Type B pancreatic cell (in vitro differentiated cells): ENCODE data around the gene SCART1. TPM values are rescaled to one million over a fixed set of nuclear protein-coding genes. Genes with fewer than 3 reads are reported as not detected.
A peak's percentile ranks its signal among the peaks of the same experiment; 100 is the strongest.

Experiments
- DNase-seq: peaks from one replicate; pipeline ENCODE4 v3.0.0; 2021; ENCODE audit warnings: mixed read lengths; ENCODE audit not compliant: unreplicated experiment; ENCODE audit errors: extremely low spot score
- H3K27ac Mint-ChIP-seq: 2 replicates; pipeline ENCODE4 v1.8.0; 2021; ENCODE audit warnings: mild to moderate bottlenecking, mixed read lengths
- H3K27me3 Mint-ChIP-seq: 2 replicates; pipeline ENCODE4 v1.8.0; 2021; ENCODE audit warnings: mixed read lengths
- H3K36me3 Mint-ChIP-seq: 2 replicates; pipeline ENCODE4 v1.8.0; 2021; ENCODE audit warnings: mixed read lengths
- H3K4me1 Mint-ChIP-seq: one replicate; pipeline ENCODE4 v1.8.0; 2021; ENCODE audit warnings: mixed read lengths; ENCODE audit not compliant: unreplicated experiment
- H3K4me3 Mint-ChIP-seq: 2 replicates; pipeline ENCODE4 v1.8.0; 2021; ENCODE audit warnings: mild to moderate bottlenecking, mixed read lengths
- H3K9me3 Mint-ChIP-seq: 2 replicates; pipeline ENCODE4 v1.8.0; 2021; ENCODE audit warnings: mixed read lengths
- CTCF ChIP-seq: fragments of 200-600 bp; sonication (generic); conservative IDR thresholded peaks from 2 replicates; pipeline ENCODE4 v1.5.0; 2021; ENCODE audit warnings: antibody characterized with exemption, mild to moderate bottlenecking
- total RNA-seq: library from RNA; stranded (reverse); gene quantifications from 2 replicates; pipeline ENCODE4 v1.2.1, GENCODE V29; 2021; ENCODE audit warnings: low replicate concordance

SCART1 gene
- total RNA-seq, 1 donor from 2014 or later: 1.4 TPM

GRCh38 chr10:133458021-133458709 is 4.4 kb downstream of the SCART1 start:
- H3K4me1 Mint-ChIP-seq: no peaks in the 10 kb centered on the region
- DNase-seq: peak; percentile 66
- H3K36me3 Mint-ChIP-seq: no peaks in the 10 kb centered on the region
- no peak for TF ChIP-seq CTCF
- H3K4me3 Mint-ChIP-seq: no peak overlapping the region
- no peaks in the 10 kb centered on the region for H3K27me3 Mint-ChIP-seq
- H3K27ac Mint-ChIP-seq: no peak overlapping the region
- no peaks in the 10 kb centered on the region for H3K9me3 Mint-ChIP-seq

- Mint-ChIP-seq H3K4me3 (no peak overlapping the region), H3K36me3 (no peaks in the 10 kb centered on the region), H3K4me1 (no peaks in the 10 kb centered on the region), H3K9me3 (peaks cover 5% of the 10 kb centered on the region), H3K27me3 (no peaks in the 10 kb centered on the region), H3K27ac (no peak overlapping the region)
- DNase-seq: peak; percentile 62
- TF ChIP-seq CTCF: no peak
Measured at GRCh38 chr10:133458710-133459453, 5.1 kb downstream of the SCART1 start.

DNA sequence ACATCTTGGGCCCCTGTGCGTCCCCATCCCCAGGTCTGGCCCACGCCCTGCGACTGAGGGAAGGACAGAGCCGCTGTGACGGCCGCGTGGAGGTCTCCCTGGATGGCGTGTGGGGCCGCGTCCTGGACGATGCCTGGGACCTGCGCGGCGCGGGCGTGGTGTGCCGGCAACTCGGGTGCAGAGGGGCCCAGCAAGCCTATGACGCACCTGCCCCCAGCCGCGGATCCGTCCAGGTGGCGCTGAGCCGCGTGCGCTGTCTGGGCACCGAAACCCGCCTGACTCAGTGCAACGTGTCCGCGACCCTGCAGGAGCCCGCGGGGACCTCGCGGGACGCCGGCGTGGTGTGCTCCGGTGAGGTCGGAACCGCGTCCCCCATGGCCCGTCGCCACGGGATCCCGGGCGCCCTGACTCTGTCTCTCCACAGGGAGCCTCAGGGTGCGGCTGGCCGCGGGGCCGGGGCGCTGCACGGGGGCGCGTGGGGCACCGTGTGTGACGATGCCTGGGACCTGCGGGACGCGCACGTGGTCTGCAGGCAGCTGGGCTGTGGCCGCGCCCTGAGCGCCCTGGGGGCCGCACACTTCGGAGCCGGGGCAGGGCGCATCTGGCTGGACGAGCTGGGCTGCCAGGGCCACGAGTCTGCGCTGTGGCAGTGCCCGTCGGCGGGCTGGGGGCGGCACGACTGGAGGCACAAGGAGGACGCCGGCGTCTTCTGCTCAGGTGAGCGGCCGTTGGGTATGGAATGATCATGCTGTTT is 5.9 kb downstream of the SCART1 start:
- Mint-ChIP-seq H3K27ac (no peak overlapping the region), H3K4me1 (no peaks in the 10 kb centered on the region), H3K9me3 (peaks cover 8% of the 10 kb centered on the region), H3K36me3 (no peaks in the 10 kb centered on the region), H3K27me3 (no peaks in the 10 kb centered on the region), H3K4me3 (no peak overlapping the region)
- DNase-seq: no peak
- TF ChIP-seq CTCF: no peak

DNA sequence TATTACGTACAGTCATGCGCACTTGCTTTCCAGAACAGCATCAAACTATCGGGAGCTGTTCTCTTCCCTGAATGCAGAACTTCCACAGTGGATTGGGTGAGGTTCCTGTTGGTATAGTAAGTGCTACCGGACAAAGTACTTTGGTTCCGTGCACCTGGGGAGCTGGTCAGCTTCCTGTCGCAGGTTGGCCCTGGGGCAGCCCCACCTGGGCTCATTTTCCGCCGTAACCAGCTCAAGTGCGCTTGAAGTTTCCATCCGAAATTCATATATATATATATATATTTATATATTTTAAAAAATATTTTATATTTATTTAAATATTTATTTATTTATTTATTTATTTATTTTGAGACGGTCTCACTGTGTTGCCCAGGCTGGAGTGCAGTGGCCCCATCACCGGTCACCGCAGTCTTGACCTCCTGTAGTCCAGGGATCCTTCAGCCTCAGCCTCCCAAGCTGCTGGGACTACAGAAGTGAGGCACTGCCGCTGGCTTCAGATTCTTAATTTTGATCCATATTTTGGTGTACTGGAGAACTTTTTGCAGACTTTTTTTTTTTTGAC is 6.5 kb downstream of the SCART1 start:
- Mint-ChIP-seq H3K4me1 (no peaks in the 10 kb centered on the region), H3K4me3 (no peak overlapping the region), H3K27me3 (no peaks in the 10 kb centered on the region), H3K27ac (no peak overlapping the region), H3K36me3 (no peaks in the 10 kb centered on the region), H3K9me3 (peaks cover 8% of the 10 kb centered on the region)
- TF ChIP-seq CTCF: no peak
- DNase-seq: no peak

GRCh38 chr10:133461027-133461426 is 7.3 kb downstream of the SCART1 start:
- H3K4me3 Mint-ChIP-seq: no peak overlapping the region
- no peak for DNase-seq
- H3K4me1 Mint-ChIP-seq: no peaks in the 10 kb centered on the region
- TF ChIP-seq CTCF: no peak
- no peaks in the 10 kb centered on the region for H3K36me3 Mint-ChIP-seq
- peaks cover 8% of the 10 kb centered on the region for H3K9me3 Mint-ChIP-seq
- H3K27ac Mint-ChIP-seq: no peak overlapping the region
- no peaks in the 10 kb centered on the region for H3K27me3 Mint-ChIP-seq
